Stimulated activated CD8-positive, alpha-beta memory T cell treated with anti-CD3 and anti-CD28 coated beads, Interleukin-7, amount 100 ng/mL, for 48 hours (primary cell): Measurements from ENCODE around the gene FAM120B.

Experiments used
- DNase-seq, 2 donors: peaks; one replicate each; pipeline ENCODE4 v3.0.0-alpha.2; 2020; ENCODE audit warnings: low read depth in 1 of 2; ENCODE audit errors: extremely low read depth in 1 of 2

FAM120B gene

GRCh38 chr6:170453586-170454511, 147.3 kb downstream of the FAM120B start:
- DNase-seq, result no peak

GRCh38 chr6:170454512-170455285, 148.1 kb downstream of the FAM120B start:
- no peak for DNase-seq

- DNase-seq, result no peak
Observed at GRCh38 chr6:170455335-170455979, 148.9 kb downstream of the FAM120B start.

GRCh38 chr6:170456334-170456733, 149.8 kb downstream of the FAM120B start:
- no peak for DNase-seq
